Esophagus muscularis mucosa (tissue), 4 donors: ENCODE results near the gene RNF13.

Experiments used
- CTCF ChIP-seq, 3 experiments: fragments of 200-600 bp in 2 of 3; fragments of 450-650 bp in 1 of 3; sonication (generic) in 2 of 3; IDR thresholded peaks; one replicate each; pipeline ENCODE4 v1.5.1; 2017 to 2019; ENCODE audit warnings: antibody characterized with exemption in 3 of 3, mild to moderate bottlenecking in 2 of 3, moderate library complexity in 1 of 3
- EP300 ChIP-seq: sonication (generic); formaldehyde crosslinking; IDR thresholded peaks from one replicate; pipeline ENCODE4 v1.6.1; 2017; ENCODE audit warnings: antibody characterized with exemption
- POLR2A ChIP-seq: fragments of 450-650 bp; IDR thresholded peaks from one replicate; pipeline ENCODE4 v1.6.1; 2017; ENCODE audit warnings: antibody characterized with exemption, moderate library complexity, mild to moderate bottlenecking, low read depth
- POLR2AphosphoS5 ChIP-seq, 2 donors: sonication (generic); formaldehyde crosslinking; IDR thresholded peaks; one replicate each; pipeline ENCODE4 v1.6.1; 2017; ENCODE audit warnings: antibody characterized with exemption in 2 of 2

DNA sequence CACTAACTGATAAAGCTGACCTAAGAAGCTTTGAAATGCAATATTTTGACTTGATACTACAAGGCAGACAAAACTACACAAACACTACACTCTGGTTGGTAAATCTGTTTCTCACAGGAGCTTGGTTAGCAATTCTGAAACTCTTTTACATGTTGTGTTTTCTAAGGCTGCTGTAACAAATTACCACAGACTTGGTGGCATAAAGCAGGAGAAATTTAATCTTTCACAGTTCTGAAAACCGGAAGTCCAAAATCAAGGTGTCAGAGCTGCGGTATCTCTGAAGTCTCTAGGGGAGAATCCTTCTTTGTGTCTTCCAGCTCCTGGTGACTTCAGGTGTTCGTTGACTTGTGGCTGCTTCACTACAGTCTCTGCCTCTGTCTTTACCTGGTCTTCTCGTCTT lies 170.6 kb downstream of the RNF13 start:
- TF ChIP-seq EP300 (no peak), CTCF (IDR thresholded peaks at IDR 0.05) (no peak), POLR2A (no peak), POLR2AphosphoS5 (IDR thresholded peaks at IDR 0.05) (no peak)
